Measurements from ENCODE around the gene MTARC2. TPM values are rescaled to one million over a fixed set of nuclear protein-coding genes. Genes with fewer than 3 reads are reported as not detected.

MTARC2 gene
- total and polyA plus RNA-seq, 2 of the 13 experiments (the other 11 are each of a cell fraction or from before 2014, with no cell fraction given) = 8.5 to 10.1 TPM

DNA sequence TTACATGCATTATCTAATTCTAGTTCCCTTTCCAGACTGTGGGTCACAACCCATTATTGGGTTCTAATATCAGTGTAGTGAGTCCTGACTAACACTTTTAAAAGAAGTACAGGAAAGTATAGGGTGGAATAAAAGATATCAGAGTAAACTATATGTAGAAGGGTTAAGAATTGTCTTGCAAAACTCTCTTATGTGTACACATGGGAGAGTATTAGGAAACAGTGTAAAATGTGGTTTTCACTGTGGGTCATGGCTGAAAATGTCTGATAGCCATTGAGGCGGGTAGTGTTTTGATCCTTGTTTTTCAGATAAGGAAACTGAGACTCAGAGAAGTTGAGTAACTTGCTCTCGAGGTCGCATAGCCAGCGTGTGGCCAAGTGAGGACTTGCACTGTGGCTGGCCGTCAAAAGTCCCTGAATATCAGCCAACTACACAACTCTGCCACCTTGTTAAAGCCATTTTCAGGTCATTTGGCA lies 20.0 kb downstream of the MTARC2 start (continued):
- TF ChIP-seq, protein P1, sequence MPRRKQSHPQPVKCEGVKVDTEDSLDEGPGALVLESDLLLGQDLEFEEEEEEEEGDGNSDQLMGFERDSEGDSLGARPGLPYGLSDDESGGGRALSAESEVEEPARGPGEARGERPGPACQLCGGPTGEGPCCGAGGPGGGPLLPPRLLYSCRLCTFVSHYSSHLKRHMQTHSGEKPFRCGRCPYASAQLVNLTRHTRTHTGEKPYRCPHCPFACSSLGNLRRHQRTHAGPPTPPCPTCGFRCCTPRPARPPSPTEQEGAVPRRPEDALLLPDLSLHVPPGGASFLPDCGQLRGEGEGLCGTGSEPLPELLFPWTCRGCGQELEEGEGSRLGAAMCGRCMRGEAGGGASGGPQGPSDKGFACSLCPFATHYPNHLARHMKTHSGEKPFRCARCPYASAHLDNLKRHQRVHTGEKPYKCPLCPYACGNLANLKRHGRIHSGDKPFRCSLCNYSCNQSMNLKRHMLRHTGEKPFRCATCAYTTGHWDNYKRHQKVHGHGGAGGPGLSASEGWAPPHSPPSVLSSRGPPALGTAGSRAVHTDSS (CRISPR knock-in tag; conservative IDR thresholded peaks at IDR 0.05) = no peak
- TF ChIP-seq ZNF670 (CRISPR knock-in tag; IDR thresholded peaks at IDR 0.05; ENCODE audit: borderline replicate concordance) (no peak), ZNF883 (CRISPR knock-in tag; IDR thresholded peaks at IDR 0.05; ENCODE audit: not compliant biosample characterization) (no peak), ZNF567 (CRISPR knock-in tag; IDR thresholded peaks at IDR 0.05; ENCODE audit: borderline replicate concordance) (no peak), ATM (IDR thresholded peaks at IDR 0.05; ENCODE audit: borderline replicate concordance) (no peak), ZEB1 (IDR thresholded peaks at IDR 0.05; ENCODE audit: insufficient replicate concordance, low read depth) (no peak), ZBTB1 (CRISPR knock-in tag; IDR thresholded peaks at IDR 0.05; ENCODE audit: borderline replicate concordance) (no peak), PAX8 (CRISPR knock-in tag; IDR thresholded peaks at IDR 0.05; ENCODE audit: borderline replicate concordance) (no peak), ZIK1 (CRISPR knock-in tag; IDR thresholded peaks at IDR 0.05; ENCODE audit: borderline replicate concordance, low read depth) (no peak), BORCS8-MEF2B (CRISPR knock-in tag; IDR thresholded peaks at IDR 0.05) (no peak), HOXA5 (CRISPR knock-in tag; IDR thresholded peaks at IDR 0.05) (no peak), TCF7 (IDR thresholded peaks at IDR 0.05; ENCODE audit: low read depth) (peak; percentile 84), CEBPG (CRISPR knock-in tag; IDR thresholded peaks at IDR 0.05) (peak; percentile 80), ZZZ3 (CRISPR knock-in tag; IDR thresholded peaks at IDR 0.05; ENCODE audit: borderline replicate concordance) (no peak), GATA4 (IDR thresholded peaks at IDR 0.05; ENCODE audit: borderline replicate concordance, low read depth) (0 out of 2 replicates have a peak, but pooled peaks have one; percentile 33), ZNF33A (CRISPR knock-in tag; IDR thresholded peaks at IDR 0.05; ENCODE audit: borderline replicate concordance) (no peak), BRCA1 (CRISPR knock-in tag; IDR thresholded peaks at IDR 0.05) (no peak), RELA (CRISPR knock-in tag; IDR thresholded peaks at IDR 0.05) (no peak), TEAD2 (CRISPR knock-in tag; IDR thresholded peaks at IDR 0.05) (no peak), ELF3 (CRISPR knock-in tag; IDR thresholded peaks at IDR 0.05) (peak; percentile 28; the same call in 1 of the 2 replicates), KDM1A (CRISPR knock-in tag; IDR thresholded peaks at IDR 0.05) (0 out of 2 replicates have a peak, but pooled peaks have one; percentile 40), ZNF446 (CRISPR knock-in tag; IDR thresholded peaks at IDR 0.05) (no peak), ZKSCAN1 (IDR thresholded peaks at IDR 0.05; ENCODE audit: low read length) (no peak), ZNF496 (CRISPR knock-in tag; IDR thresholded peaks at IDR 0.05; ENCODE audit: insufficient replicate concordance) (no peak), NCOA5 (CRISPR knock-in tag; IDR thresholded peaks at IDR 0.05) (no peak), NKX3-1 (CRISPR knock-in tag; IDR thresholded peaks at IDR 0.05) (no peak), NCOR1 (IDR thresholded peaks at IDR 0.05; ENCODE audit: borderline replicate concordance, low read length) (no peak), RCOR2 (CRISPR knock-in tag; IDR thresholded peaks at IDR 0.05) (peak; percentile 52; the same call in 1 of the 2 replicates), ZBTB8A (CRISPR knock-in tag; IDR thresholded peaks at IDR 0.05; ENCODE audit: borderline replicate concordance, low read depth) (no peak), ZMYM2 (CRISPR knock-in tag; IDR thresholded peaks at IDR 0.05) (0 out of 2 replicates have a peak, but pooled peaks have one; percentile 8), ZBTB42 (CRISPR knock-in tag; IDR thresholded peaks at IDR 0.05) (no peak)
- TF ChIP-seq, protein P2, sequence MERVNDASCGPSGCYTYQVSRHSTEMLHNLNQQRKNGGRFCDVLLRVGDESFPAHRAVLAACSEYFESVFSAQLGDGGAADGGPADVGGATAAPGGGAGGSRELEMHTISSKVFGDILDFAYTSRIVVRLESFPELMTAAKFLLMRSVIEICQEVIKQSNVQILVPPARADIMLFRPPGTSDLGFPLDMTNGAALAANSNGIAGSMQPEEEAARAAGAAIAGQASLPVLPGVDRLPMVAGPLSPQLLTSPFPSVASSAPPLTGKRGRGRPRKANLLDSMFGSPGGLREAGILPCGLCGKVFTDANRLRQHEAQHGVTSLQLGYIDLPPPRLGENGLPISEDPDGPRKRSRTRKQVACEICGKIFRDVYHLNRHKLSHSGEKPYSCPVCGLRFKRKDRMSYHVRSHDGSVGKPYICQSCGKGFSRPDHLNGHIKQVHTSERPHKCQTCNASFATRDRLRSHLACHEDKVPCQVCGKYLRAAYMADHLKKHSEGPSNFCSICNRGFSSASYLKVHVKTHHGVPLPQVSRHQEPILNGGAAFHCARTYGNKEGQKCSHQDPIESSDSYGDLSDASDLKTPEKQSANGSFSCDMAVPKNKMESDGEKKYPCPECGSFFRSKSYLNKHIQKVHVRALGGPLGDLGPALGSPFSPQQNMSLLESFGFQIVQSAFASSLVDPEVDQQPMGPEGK (CRISPR knock-in tag; IDR thresholded peaks at IDR 0.05) = peak; percentile 29; the same call in 1 of the 2 replicates

Data from HepG2 (cell line).